ENCODE measurements around the gene CFAP74. TPM values are rescaled to one million over a fixed set of nuclear protein-coding genes. Genes with fewer than 3 reads are reported as not detected.

Gene CFAP74
- total RNA-seq, 4 donors from 2014 or later, result not detected

- intact Hi-C loops (cut with DNase I; ENCODE audit: low total_unique reads), result no loop called here
- DNase-seq, result no peak
- in situ Hi-C loops (cut with MboI; ENCODE audit: low sequenced_read_pairs in 4 of 4), result loop anchor here in 1 of 4 donors (10.0 kb wide), 1 partner anchor 96 kb away; no protein-coding TSS in a partner anchor
- H3K27me3 ChIP-seq, result peaks cover 0 to 17% (median 6%) of the 10 kb centered on the region in 3 donors
- TF ChIP-seq POLR2A (IDR thresholded peaks at IDR 0.05), result no peak
- TF ChIP-seq CTCF (IDR thresholded peaks at IDR 0.05 in 4 of 5, conservative IDR thresholded peaks at IDR 0.05 in 1 of 5), result no peak
- H3K4me3 ChIP-seq, result no peak overlapping the region
- ATAC-seq, result no peak
- H3K9me3 ChIP-seq, result no peaks in the 10 kb centered on the region
- no peak overlapping the region for H3K27ac ChIP-seq
- H3K36me3 ChIP-seq, result no peaks in the 10 kb centered on the region
- peaks cover 0 to 3% of the 10 kb centered on the region in 2 donors for H3K4me1 ChIP-seq
Observed at GRCh38 chr1:1948783-1949182, 54.8 kb downstream of the CFAP74 start.

- intact Hi-C loops (cut with DNase I; ENCODE audit: low total_unique reads), result no loop called here
Observed at GRCh38 chr1:1947493-1947892, 56.1 kb downstream of the CFAP74 start.

GRCh38 chr1:1946540-1946939 lies 57.0 kb downstream of the CFAP74 start:
- DNase-seq, result peak in 1 of 2 donors; percentile 29
- TF ChIP-seq CTCF (IDR thresholded peaks at IDR 0.05 in 4 of 5, conservative IDR thresholded peaks at IDR 0.05 in 1 of 5) (no peak), POLR2A (IDR thresholded peaks at IDR 0.05) (no peak)
- ATAC-seq, result no peak
- no peaks in the 10 kb centered on the region for H3K36me3 ChIP-seq
- in situ Hi-C loops (cut with MboI; ENCODE audit: low sequenced_read_pairs in 4 of 4) (loop anchor here in 1 of 4 donors (10.0 kb wide), 1 partner anchor 98 kb away; no protein-coding TSS in a partner anchor), intact Hi-C loops (cut with DNase I; ENCODE audit: low total_unique reads) (no loop called here)
- H3K4me3 ChIP-seq, result no peak overlapping the region
- peaks cover 0 to 3% of the 10 kb centered on the region in 2 donors for H3K4me1 ChIP-seq
- no peaks in the 10 kb centered on the region for H3K9me3 ChIP-seq
- no peak overlapping the region for H3K27ac ChIP-seq
- H3K27me3 ChIP-seq, result peaks cover 8 to 17% (median 14%) of the 10 kb centered on the region in 3 donors

More at GRCh38 chr1:1947493-1947892, 56.1 kb downstream of the CFAP74 start:
- H3K4me3 ChIP-seq, result no peak overlapping the region
- TF ChIP-seq POLR2A (IDR thresholded peaks at IDR 0.05), result no peak
- TF ChIP-seq CTCF (IDR thresholded peaks at IDR 0.05 in 4 of 5, conservative IDR thresholded peaks at IDR 0.05 in 1 of 5), result no peak
- DNase-seq, result no peak
- in situ Hi-C loops (cut with MboI; ENCODE audit: low sequenced_read_pairs in 4 of 4), result loop anchor here in 1 of 4 donors (10.0 kb wide), 1 partner anchor 97 kb away; no protein-coding TSS in a partner anchor
- H3K9me3 ChIP-seq, result no peaks in the 10 kb centered on the region
- no peak for ATAC-seq
- H3K36me3 ChIP-seq, result no peaks in the 10 kb centered on the region
- peaks cover under 1 to 17% (median 8%) of the 10 kb centered on the region in 3 donors for H3K27me3 ChIP-seq
- H3K27ac ChIP-seq, result no peak overlapping the region
- H3K4me1 ChIP-seq, result peaks cover 0 to 3% of the 10 kb centered on the region in 2 donors

GRCh38 chr1:1945782-1946393 lies 57.7 kb downstream of the CFAP74 start:
- intact Hi-C loops (cut with DNase I; ENCODE audit: low total_unique reads), result no loop called here
- Histone ChIP-seq H3K4me3 (no peak overlapping the region), H3K9me3 (no peaks in the 10 kb centered on the region), H3K36me3 (no peaks in the 10 kb centered on the region), H3K27me3 (peaks cover 8 to 17% (median 11%) of the 10 kb centered on the region in 3 donors), H3K27ac (no peak overlapping the region), H3K4me1 (peaks cover 0 to 3% of the 10 kb centered on the region in 2 donors)
- in situ Hi-C loops (cut with MboI; ENCODE audit: low sequenced_read_pairs in 4 of 4), result loop anchor here in 1 of 4 donors (10.0 kb wide), 1 partner anchor 99 kb away; no protein-coding TSS in a partner anchor
- ATAC-seq, result no peak
- TF ChIP-seq CTCF (IDR thresholded peaks at IDR 0.05 in 4 of 5, conservative IDR thresholded peaks at IDR 0.05 in 1 of 5) (no peak), POLR2A (IDR thresholded peaks at IDR 0.05) (no peak)
- no peak for DNase-seq
